ENCODE data around the gene ZBED6. TPM values are rescaled to one million over a fixed set of nuclear protein-coding genes. Genes with fewer than 3 reads are reported as not detected.

ZBED6 gene
- total RNA-seq, 1 donor, result 47.0 TPM

GRCh38 chr1:203799157-203799556, 3.7 kb downstream of the ZBED6 start:
- Histone ChIP-seq H3K27me3 (ENCODE audit: insufficient read depth, low read length) (no peaks in the 10 kb centered on the region), H3K79me2 (ENCODE audit: insufficient read depth, low read length) (peaks cover 80% of the 10 kb centered on the region), H4K20me1 (ENCODE audit: insufficient read depth, low read length) (peaks cover 73% of the 10 kb centered on the region), H3K4me1 (ENCODE audit: insufficient read depth, low read length) (peaks cover 35% of the 10 kb centered on the region), H2AFZ (ENCODE audit: low read length) (no peak overlapping the region), H3K27ac (ENCODE audit: low read depth, low read length) (peak overlapping the region; percentile 14), H3K36me3 (ENCODE audit: insufficient read depth, low read length) (peaks cover 32% of the 10 kb centered on the region), H3K4me3 (ENCODE audit: insufficient read depth, low read length) (no peak overlapping the region), H3K9me3 (ENCODE audit: low read depth, low read length) (no peaks in the 10 kb centered on the region), H3K4me2 (ENCODE audit: insufficient read depth, low read length) (peak overlapping the region; percentile 10)
- DNase-seq (ENCODE audit: insufficient read length, low spot score, missing footprints), result no peak
- TF ChIP-seq CTCF (IDR thresholded peaks at IDR 0.05; ENCODE audit: extremely low read depth, low read depth, low read length), result no peak

GRCh38 chr1:203799971-203800370, 4.5 kb downstream of the ZBED6 start:
- Histone ChIP-seq H3K79me2 (ENCODE audit: insufficient read depth, low read length) (peaks cover 88% of the 10 kb centered on the region), H3K9me3 (ENCODE audit: low read depth, low read length) (no peaks in the 10 kb centered on the region), H3K27ac (ENCODE audit: low read depth, low read length) (peak overlapping the region; percentile 14), H3K4me2 (ENCODE audit: insufficient read depth, low read length) (peak overlapping the region; percentile 31), H2AFZ (ENCODE audit: low read length) (no peak overlapping the region), H3K36me3 (ENCODE audit: insufficient read depth, low read length) (peaks cover 32% of the 10 kb centered on the region), H3K27me3 (ENCODE audit: insufficient read depth, low read length) (no peaks in the 10 kb centered on the region), H3K4me3 (ENCODE audit: insufficient read depth, low read length) (no peak overlapping the region), H3K4me1 (ENCODE audit: insufficient read depth, low read length) (peaks cover 32% of the 10 kb centered on the region), H4K20me1 (ENCODE audit: insufficient read depth, low read length) (peaks cover 78% of the 10 kb centered on the region)
- DNase-seq (ENCODE audit: insufficient read length, low spot score, missing footprints), result no peak
- no peak for TF ChIP-seq CTCF (IDR thresholded peaks at IDR 0.05; ENCODE audit: extremely low read depth, low read depth, low read length)

GRCh38 chr1:203805689-203806088, 10.3 kb downstream of the ZBED6 start:
- peaks cover 11% of the 10 kb centered on the region for H3K4me1 ChIP-seq (ENCODE audit: insufficient read depth, low read length)
- H3K9me3 ChIP-seq (ENCODE audit: low read depth, low read length), result no peaks in the 10 kb centered on the region
- peaks cover 89% of the 10 kb centered on the region for H3K79me2 ChIP-seq (ENCODE audit: insufficient read depth, low read length)
- no peak overlapping the region for H3K4me2 ChIP-seq (ENCODE audit: insufficient read depth, low read length)
- peaks cover 45% of the 10 kb centered on the region for H3K36me3 ChIP-seq (ENCODE audit: insufficient read depth, low read length)
- H3K4me3 ChIP-seq (ENCODE audit: insufficient read depth, low read length), result no peak overlapping the region
- DNase-seq (ENCODE audit: insufficient read length, low spot score, missing footprints), result no peak
- peaks cover 77% of the 10 kb centered on the region for H4K20me1 ChIP-seq (ENCODE audit: insufficient read depth, low read length)
- TF ChIP-seq CTCF (IDR thresholded peaks at IDR 0.05; ENCODE audit: extremely low read depth, low read depth, low read length), result no peak
- no peaks in the 10 kb centered on the region for H3K27me3 ChIP-seq (ENCODE audit: insufficient read depth, low read length)
- no peak overlapping the region for H3K27ac ChIP-seq (ENCODE audit: low read depth, low read length)
- H2AFZ ChIP-seq (ENCODE audit: low read length), result no peak overlapping the region

- Histone ChIP-seq H3K9me3 (ENCODE audit: low read depth, low read length) (no peaks in the 10 kb centered on the region), H3K79me2 (ENCODE audit: insufficient read depth, low read length) (peaks cover 89% of the 10 kb centered on the region), H3K4me1 (ENCODE audit: insufficient read depth, low read length) (peaks cover 11% of the 10 kb centered on the region), H3K27ac (ENCODE audit: low read depth, low read length) (peak overlapping the region; percentile 68), H3K4me3 (ENCODE audit: insufficient read depth, low read length) (no peak overlapping the region), H3K4me2 (ENCODE audit: insufficient read depth, low read length) (no peak overlapping the region), H4K20me1 (ENCODE audit: insufficient read depth, low read length) (peaks cover 74% of the 10 kb centered on the region), H3K36me3 (ENCODE audit: insufficient read depth, low read length) (peaks cover 56% of the 10 kb centered on the region), H3K27me3 (ENCODE audit: insufficient read depth, low read length) (no peaks in the 10 kb centered on the region), H2AFZ (ENCODE audit: low read length) (no peak overlapping the region)
- no peak for TF ChIP-seq CTCF (IDR thresholded peaks at IDR 0.05; ENCODE audit: extremely low read depth, low read depth, low read length)
- no peak for DNase-seq (ENCODE audit: insufficient read length, low spot score, missing footprints)
Observed at GRCh38 chr1:203807196-203807595, 11.8 kb downstream of the ZBED6 start.

Measured in osteoblast (primary cell).